Activated CD4-positive, alpha-beta T cell treated with anti-CD3 and anti-CD28 coated beads for 1 hour (primary cell): ENCODE data around the gene DNM2.

Experiments
- DNase-seq: peaks from one replicate; pipeline ENCODE4 v3.0.0-alpha.2; 2020

The DNM2 gene

GRCh38 chr19:10691178-10691881 is 26.5 kb upstream of the DNM2 start:
- no peak for DNase-seq

GRCh38 chr19:10691883-10692282 is 26.0 kb upstream of the DNM2 start:
- no peak for DNase-seq

DNA sequence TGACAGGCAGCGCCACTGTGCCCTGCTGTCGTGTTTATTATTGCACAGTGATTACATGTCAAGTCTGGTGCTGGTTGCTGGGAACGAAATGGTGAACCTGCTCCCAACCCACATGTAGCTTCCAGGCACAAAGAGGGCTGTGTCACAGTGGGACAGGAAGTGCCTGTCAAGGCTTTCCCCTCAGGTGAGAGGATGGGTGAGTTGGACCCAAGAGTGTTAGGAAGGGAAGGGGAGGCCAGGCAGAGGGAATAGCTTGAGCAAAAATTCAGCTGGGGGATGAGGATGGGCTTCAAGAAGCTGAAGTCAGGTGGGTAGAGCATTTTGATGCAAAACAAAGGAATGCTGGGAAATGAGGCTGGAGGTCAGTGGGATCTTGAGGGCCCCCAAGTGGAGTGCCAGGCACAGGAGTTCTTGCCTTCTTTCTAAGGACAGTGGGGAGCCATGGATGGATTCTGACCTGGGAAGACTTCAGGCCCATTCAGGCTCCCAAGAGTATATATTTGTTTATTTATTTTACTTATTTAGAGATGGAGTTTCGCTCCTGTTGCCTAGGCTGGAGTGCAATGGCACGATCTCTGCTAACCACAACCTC is 25.1 kb upstream of the DNM2 start:
- no peak for DNase-seq

DNA sequence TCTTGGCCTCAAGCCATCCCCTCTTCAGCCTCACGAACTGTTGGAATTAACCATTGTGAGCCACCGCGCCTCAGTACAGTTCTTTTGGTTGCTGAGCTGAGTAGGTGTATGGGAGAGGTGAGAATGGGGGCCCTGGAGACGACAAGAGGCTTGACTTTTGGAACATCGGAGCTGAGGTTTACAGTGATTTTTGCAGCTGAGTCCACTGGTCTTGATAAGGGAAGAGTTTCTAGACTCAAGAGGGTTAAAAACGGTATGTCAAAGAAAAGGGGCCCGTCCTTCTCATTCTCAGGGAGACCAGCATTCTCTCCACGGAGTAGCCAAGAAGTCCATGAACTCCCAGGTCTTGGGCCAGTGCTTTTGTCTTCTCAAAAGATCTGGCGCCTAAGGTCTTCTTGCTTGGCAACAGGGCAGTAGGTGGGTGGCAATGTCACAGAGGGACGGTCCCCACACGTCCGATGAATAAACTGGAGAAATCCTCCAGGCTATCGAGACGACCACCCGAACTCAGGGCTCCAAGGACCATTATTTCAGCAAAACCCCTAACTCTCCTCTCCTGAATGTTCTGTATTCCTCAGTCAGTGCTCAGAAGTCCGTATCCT is 23.1 kb upstream of the DNM2 start:
- DNase-seq = no peak

GRCh38 chr19:10695401-10696398 is 22.2 kb upstream of the DNM2 start:
- peak; percentile 79 for DNase-seq

GRCh38 chr19:10699650-10700335 is 18.1 kb upstream of the DNM2 start:
- DNase-seq = peak; percentile 47

- DNase-seq = no peak
Measured at GRCh38 chr19:10701955-10702525, 15.8 kb upstream of the DNM2 start.

- no peak for DNase-seq
Measured at GRCh38 chr19:10706990-10707389, 10.9 kb upstream of the DNM2 start.

DNA sequence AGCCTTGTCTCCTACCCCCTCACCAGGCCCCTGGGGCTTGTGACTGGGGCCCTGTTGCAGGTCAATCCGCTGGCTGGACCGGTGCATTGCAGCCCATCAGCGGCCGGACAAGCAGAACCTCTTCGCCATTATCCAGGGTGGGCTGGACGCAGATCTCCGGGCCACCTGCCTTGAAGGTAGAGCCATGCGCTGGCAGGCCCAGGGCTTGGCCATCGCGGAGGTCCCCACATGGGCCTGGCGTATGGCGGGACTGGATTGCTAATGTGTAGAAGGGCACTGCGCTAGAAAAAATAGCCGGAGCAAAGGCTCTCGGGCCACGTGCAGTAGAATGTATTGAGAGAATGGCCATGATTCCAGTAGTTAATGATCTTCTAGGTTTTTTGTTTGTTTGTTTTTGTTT is 10.4 kb upstream of the DNM2 start:
- DNase-seq = no peak

DNA sequence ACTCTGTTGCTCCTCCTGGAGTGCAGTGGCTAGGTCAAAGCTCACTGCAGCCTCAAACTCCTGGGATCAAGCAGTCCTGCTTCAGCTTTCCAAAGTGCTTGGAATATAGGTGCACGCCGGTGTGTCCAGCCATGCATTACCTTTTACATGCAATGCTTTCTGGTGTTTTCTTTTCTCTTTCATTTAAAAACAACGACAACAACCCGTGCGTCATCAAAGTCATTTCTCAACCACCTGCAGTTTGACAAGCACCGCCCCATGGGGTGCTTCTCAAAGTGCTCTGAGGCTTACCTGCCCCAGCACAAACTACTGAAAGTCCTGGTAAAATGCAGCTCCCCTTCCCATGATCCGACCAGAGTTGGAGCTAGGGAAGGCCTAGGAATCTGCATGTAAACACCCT is 9.6 kb upstream of the DNM2 start:
- DNase-seq = no peak

- no peak for DNase-seq
Measured at GRCh38 chr19:10712045-10712444, 5.8 kb upstream of the DNM2 start.

- no peak for DNase-seq
Measured at GRCh38 chr19:10712754-10713153, 5.1 kb upstream of the DNM2 start.

GRCh38 chr19:10713317-10713716 is 4.6 kb upstream of the DNM2 start:
- no peak for DNase-seq

GRCh38 chr19:10717054-10717355 is 874 bp upstream of the DNM2 start:
- no peak for DNase-seq

DNA sequence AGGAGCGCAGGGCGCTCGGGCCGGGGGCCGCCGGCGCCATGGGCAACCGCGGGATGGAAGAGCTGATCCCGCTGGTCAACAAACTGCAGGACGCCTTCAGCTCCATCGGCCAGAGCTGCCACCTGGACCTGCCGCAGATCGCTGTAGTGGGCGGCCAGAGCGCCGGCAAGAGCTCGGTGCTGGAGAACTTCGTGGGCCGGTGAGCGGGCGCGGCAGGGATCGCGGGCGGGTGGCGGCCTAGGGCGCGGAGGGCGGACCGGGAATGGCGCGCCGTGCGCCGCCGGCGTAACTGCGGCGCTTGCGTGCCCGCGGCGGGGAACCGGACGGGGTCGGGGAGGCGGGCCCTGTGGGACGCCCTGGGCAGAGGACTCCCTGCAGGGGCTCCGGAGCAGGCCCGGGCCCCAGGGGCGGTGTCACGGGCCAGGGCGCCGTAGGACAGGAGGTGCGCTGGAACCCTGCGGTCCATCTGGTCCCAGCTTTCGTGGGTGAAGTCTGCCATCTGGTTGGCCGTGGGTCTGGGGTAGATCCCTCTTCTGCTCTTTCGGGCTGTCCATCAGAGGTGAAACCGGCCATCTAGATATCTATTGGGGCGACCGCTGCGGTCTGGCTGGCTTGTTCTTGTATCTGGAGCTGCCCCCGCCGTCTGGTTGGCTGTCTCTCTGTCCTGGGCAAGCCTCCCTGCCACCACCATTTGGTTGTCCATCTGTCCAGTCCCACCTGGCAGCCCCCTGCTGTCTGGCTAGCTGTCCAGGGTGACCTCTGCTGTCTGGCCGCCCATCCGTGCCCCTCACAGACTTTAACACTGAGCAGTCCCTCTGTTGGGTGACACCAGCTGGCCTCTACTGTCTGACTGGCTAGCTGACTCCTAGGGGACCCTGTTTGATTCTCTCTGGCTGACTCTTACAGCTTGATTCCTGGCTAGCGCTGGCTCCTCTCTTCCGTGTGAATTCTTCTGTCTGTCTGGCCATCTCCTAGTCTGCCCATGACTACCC is 622 bp downstream of the DNM2 start:
- peak; percentile 31 for DNase-seq

- no peak for DNase-seq
Measured at GRCh38 chr19:10719466-10719961, 1.6 kb downstream of the DNM2 start.

- DNase-seq = no peak
Measured at GRCh38 chr19:10720607-10721125, 2.8 kb downstream of the DNM2 start.

- DNase-seq = no peak
Measured at GRCh38 chr19:10723591-10723990, 5.7 kb downstream of the DNM2 start.

GRCh38 chr19:10724573-10725071 is 6.7 kb downstream of the DNM2 start:
- DNase-seq = no peak

DNA sequence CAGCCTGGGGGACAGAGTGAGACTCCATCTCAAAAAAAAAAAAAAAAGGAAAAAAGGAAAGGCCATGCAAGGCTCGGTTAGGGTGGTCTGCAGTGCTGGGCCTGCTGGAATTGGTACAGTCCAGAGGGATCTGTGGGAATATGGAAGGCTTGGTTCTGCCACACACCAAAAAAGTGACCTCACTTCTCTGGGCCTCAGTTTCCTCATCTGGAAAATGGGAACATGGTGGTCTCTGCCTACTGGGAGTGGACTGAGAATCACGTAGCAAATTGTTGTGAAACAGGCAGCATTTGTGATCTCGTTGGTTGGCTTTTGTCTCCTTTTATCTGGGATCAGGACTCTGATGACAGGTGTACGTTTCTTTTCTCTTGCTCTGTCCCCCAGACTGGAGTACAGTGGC is 7.5 kb downstream of the DNM2 start:
- DNase-seq = no peak

DNA sequence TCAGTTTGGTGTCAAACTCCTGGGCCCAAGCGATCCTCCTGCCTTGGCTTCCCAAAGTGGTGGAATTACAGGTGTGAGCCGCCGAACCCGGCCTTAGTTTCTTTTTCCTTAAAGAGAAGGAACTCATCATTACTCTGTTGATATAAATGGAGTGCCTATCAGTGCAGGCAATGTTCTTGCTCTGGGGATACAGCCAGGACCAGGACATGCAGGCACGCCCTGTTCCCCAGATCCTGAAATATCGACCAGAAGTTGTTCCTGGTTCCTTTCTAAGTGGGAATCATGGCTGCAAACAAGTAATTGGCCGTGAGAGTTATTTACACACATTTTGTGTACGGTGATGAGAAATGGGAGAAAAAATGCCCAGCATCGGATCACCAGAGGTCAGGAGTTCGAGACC is 8.4 kb downstream of the DNM2 start:
- no peak for DNase-seq
